ENCODE data around the gene RBM5.

RBM5 gene

GRCh38 chr3:50151728-50152127, 63.0 kb downstream of the RBM5 start:
- TF ChIP-seq ZC3H10 (CRISPR knock-in tag; IDR thresholded peaks at IDR 0.05) (no peak), TCF4 (CRISPR knock-in tag; IDR thresholded peaks at IDR 0.05; ENCODE audit: borderline replicate concordance) (no peak), ZNF565 (CRISPR knock-in tag; conservative IDR thresholded peaks at IDR 0.05; ENCODE audit: low read depth) (no peak), ESRRG (CRISPR knock-in tag; IDR thresholded peaks at IDR 0.05) (no peak), ZFP3 (CRISPR knock-in tag; IDR thresholded peaks at IDR 0.05) (no peak), ZNF70 (CRISPR knock-in tag; IDR thresholded peaks at IDR 0.05) (no peak), BACH2 (CRISPR knock-in tag; IDR thresholded peaks at IDR 0.05; ENCODE audit: borderline replicate concordance) (no peak), CSRNP3 (CRISPR knock-in tag; IDR thresholded peaks at IDR 0.05) (no peak), OSR1 (CRISPR knock-in tag; IDR thresholded peaks at IDR 0.05) (no peak), PPARA (CRISPR knock-in tag; IDR thresholded peaks at IDR 0.05; ENCODE audit: borderline replicate concordance) (no peak), POU6F1 (CRISPR knock-in tag; IDR thresholded peaks at IDR 0.05; ENCODE audit: borderline replicate concordance, low read depth) (no peak)
- ATAC-seq = no peak

GRCh38 chr3:50153782-50154475, 65.2 kb downstream of the RBM5 start:
- no peak for ATAC-seq
- no peak for TF ChIP-seq CSDC2 (CRISPR knock-in tag; IDR thresholded peaks at IDR 0.05)
- no peak for TF ChIP-seq ZFP30 (CRISPR knock-in tag; IDR thresholded peaks at IDR 0.05)
- no peak for TF ChIP-seq ISL1 (CRISPR knock-in tag; IDR thresholded peaks at IDR 0.05)
- no peak for TF ChIP-seq TSHZ2 (CRISPR knock-in tag; IDR thresholded peaks at IDR 0.05)
- no peak for TF ChIP-seq ZNF565 (CRISPR knock-in tag; conservative IDR thresholded peaks at IDR 0.05; ENCODE audit: low read depth)
- no peak for TF ChIP-seq POU6F1 (CRISPR knock-in tag; IDR thresholded peaks at IDR 0.05; ENCODE audit: borderline replicate concordance, low read depth)
- no peak for TF ChIP-seq CREB5 (CRISPR knock-in tag; IDR thresholded peaks at IDR 0.05; ENCODE audit: low read depth)
- TF ChIP-seq CSRNP3 (CRISPR knock-in tag; IDR thresholded peaks at IDR 0.05) = no peak
- no peak for TF ChIP-seq BACH2 (CRISPR knock-in tag; IDR thresholded peaks at IDR 0.05; ENCODE audit: borderline replicate concordance)
- no peak for TF ChIP-seq OSR1 (CRISPR knock-in tag; IDR thresholded peaks at IDR 0.05)
- TF ChIP-seq PPARA (CRISPR knock-in tag; IDR thresholded peaks at IDR 0.05; ENCODE audit: borderline replicate concordance) = no peak
- TF ChIP-seq ZC3H10 (CRISPR knock-in tag; IDR thresholded peaks at IDR 0.05) = no peak
- TF ChIP-seq TOX (CRISPR knock-in tag; IDR thresholded peaks at IDR 0.05; ENCODE audit: borderline replicate concordance) = no peak
- TF ChIP-seq ZNF8 (CRISPR knock-in tag; IDR thresholded peaks at IDR 0.05) = no peak
- TF ChIP-seq SNAI2 (CRISPR knock-in tag; IDR thresholded peaks at IDR 0.05) = no peak
- TF ChIP-seq TCF4 (CRISPR knock-in tag; IDR thresholded peaks at IDR 0.05; ENCODE audit: borderline replicate concordance) = no peak
- no peak for TF ChIP-seq GLIS3 (CRISPR knock-in tag; IDR thresholded peaks at IDR 0.05)
- TF ChIP-seq ARNTL (CRISPR knock-in tag; IDR thresholded peaks at IDR 0.05; ENCODE audit: borderline replicate concordance, low read depth) = no peak

Measured in SK-N-SH treated with all-trans-retinoic acid at 6 μM for 48 hours (cell line).